NCI-H460 (cell line): Measurements from ENCODE around the gene DVL1. TPM values are rescaled to one million over a fixed set of nuclear protein-coding genes. Genes with fewer than 3 reads are reported as not detected.
A peak's percentile ranks its signal among the peaks of the same experiment; 100 is the strongest.

ENCODE experiments used
- DNase-seq: peaks from one replicate; pipeline ENCODE4 v3.0.0-alpha.2; 2016; ENCODE audit warnings: low read depth; ENCODE audit errors: extremely low read depth
- total RNA-seq: library from RNA; depleted of rRNA; stranded (reverse); fragments of >200 nt; shearing (Covaris generic); gene quantifications from 2 replicates; pipeline ENCODE4 v1.2.3, GENCODE V29; 2014

DVL1 gene
- total RNA-seq, 1 experiment from 2014 or later: 53.7 TPM

GRCh38 chr1:1314237-1314586 lies 35.0 kb downstream of the DVL1 start:
- no peak for DNase-seq

GRCh38 chr1:1313500-1314236 lies 35.5 kb downstream of the DVL1 start:
- no peak for DNase-seq

- no peak for DNase-seq
Measured at GRCh38 chr1:1312450-1313314, 36.5 kb downstream of the DVL1 start.

GRCh38 chr1:1311107-1312104 lies 37.8 kb downstream of the DVL1 start:
- DNase-seq: no peak

GRCh38 chr1:1310476-1311053 lies 38.7 kb downstream of the DVL1 start:
- no peak for DNase-seq

- DNase-seq: no peak
Measured at GRCh38 chr1:1310109-1310385, 39.2 kb downstream of the DVL1 start.

- DNase-seq: no peak
Measured at GRCh38 chr1:1309251-1310108, 39.7 kb downstream of the DVL1 start.

GRCh38 chr1:1308756-1309250 lies 40.4 kb downstream of the DVL1 start:
- no peak for DNase-seq

- peak; percentile 80 for DNase-seq
Measured at GRCh38 chr1:1307923-1308755, 41.1 kb downstream of the DVL1 start, which contains the start of the genes ACAP3 and PUSL1. TSS of gene ACAP3 (minus strand) at chr1:1307930. CDS start at chr1:1307815, 115 bp downstream. TSS of gene PUSL1 (plus strand) at chr1:1308597. CDS start at chr1:1308644, 47 bp downstream.

GRCh38 chr1:1307261-1307922 lies 41.8 kb downstream of the DVL1 start:
- DNase-seq: no peak

GRCh38 chr1:1306661-1307260 lies 42.5 kb downstream of the DVL1 start:
- DNase-seq: no peak

- no peak for DNase-seq
Measured at GRCh38 chr1:1306070-1306660, 43.1 kb downstream of the DVL1 start.

GRCh38 chr1:1305300-1306069 lies 43.7 kb downstream of the DVL1 start:
- peak; percentile 32 for DNase-seq

- no peak for DNase-seq
Measured at GRCh38 chr1:1304331-1305299, 44.6 kb downstream of the DVL1 start.

GRCh38 chr1:1303736-1304135 lies 45.5 kb downstream of the DVL1 start:
- no peak for DNase-seq
